ENCODE results near the gene HSPG2. TPM values are rescaled to one million over a fixed set of nuclear protein-coding genes. Genes with fewer than 3 reads are reported as not detected.
A peak's percentile ranks its signal among the peaks of the same experiment; 100 is the strongest.

HSPG2 gene
- total and polyA plus RNA-seq, 2 of the 8 experiments (the other 6 are each of a cell fraction or from before 2014, with no cell fraction given): 17.8 to 111 TPM

- TF ChIP-seq SUZ12 (IDR thresholded peaks at IDR 0.05; ENCODE audit: low read length): no peak
- TF ChIP-seq KDM1A (IDR thresholded peaks at IDR 0.05; ENCODE audit: borderline replicate concordance, low read length): peak; percentile 66; the same call in 1 of the 2 replicates
- no peak for TF ChIP-seq HDAC2 (IDR thresholded peaks at IDR 0.05; ENCODE audit: borderline replicate concordance in 1 of 2, low read depth in 2 of 2, low read length in 2 of 2)
- TF ChIP-seq BACH1 (IDR thresholded peaks at IDR 0.05; ENCODE audit: low read length): peak; percentile 63
- peak; percentile 50; the same call in 1 of the 2 replicates for TF ChIP-seq YY1 (IDR thresholded peaks at IDR 0.05; ENCODE audit: low read depth, low read length)
- TF ChIP-seq E2F6 (IDR thresholded peaks at IDR 0.05): no peak
- TF ChIP-seq EGR1 (IDR thresholded peaks at IDR 0.05; ENCODE audit: borderline replicate concordance, low read depth, low read length): no peak
- no peak for TF ChIP-seq CBX8 (IDR thresholded peaks at IDR 0.05; ENCODE audit: borderline replicate concordance, low read depth, low read length)
- TF ChIP-seq RNF2 (IDR thresholded peaks at IDR 0.05; ENCODE audit: borderline replicate concordance, low read depth, low read length, missing control alignments, poor library complexity, severe bottlenecking): no peak
- TF ChIP-seq PHF8 (conservative IDR thresholded peaks at IDR 0.05; ENCODE audit: low read depth, low read length): no peak
- TF ChIP-seq SP2 (IDR thresholded peaks at IDR 0.05; ENCODE audit: low read length): no peak
- no peak; a peak in 1 of 4 replicates for TF ChIP-seq RAD21 (IDR thresholded peaks at IDR 0.05 in 1 of 2, conservative IDR thresholded peaks at IDR 0.05 in 1 of 2; ENCODE audit: low read depth in 2 of 2, low read length in 2 of 2)
- no peak for TF ChIP-seq CHD1 (IDR thresholded peaks at IDR 0.05; ENCODE audit: low read depth, low read length)
- no peak for TF ChIP-seq GTF2F1 (IDR thresholded peaks at IDR 0.05; ENCODE audit: borderline replicate concordance, low read depth, low read length)
- TF ChIP-seq ASH2L (IDR thresholded peaks at IDR 0.05; ENCODE audit: low read length): peak; percentile 10
- no peak for TF ChIP-seq GABPA (IDR thresholded peaks at IDR 0.05; ENCODE audit: borderline replicate concordance, insufficient read depth, low read length)
- TF ChIP-seq KDM4A (IDR thresholded peaks at IDR 0.05; ENCODE audit: low read depth, low read length, severe bottlenecking): no peak
- TF ChIP-seq SAP30 (IDR thresholded peaks at IDR 0.05; ENCODE audit: insufficient read depth, insufficient replicate concordance, low read length): peak; percentile 20
- no peak for TF ChIP-seq RXRA (IDR thresholded peaks at IDR 0.05; ENCODE audit: insufficient read depth, low read depth, low read length)
- TF ChIP-seq SRF (IDR thresholded peaks at IDR 0.05; ENCODE audit: low read depth, low read length): no peak
- TF ChIP-seq TEAD4 (IDR thresholded peaks at IDR 0.05; ENCODE audit: low read depth, low read length): peak; percentile 19; the same call in 1 of the 2 replicates
- no peak for TF ChIP-seq JUND (IDR thresholded peaks at IDR 0.05; ENCODE audit: low read length)
Observed at GRCh38 chr1:21783679-21784603, 153.2 kb downstream of the HSPG2 start (continued).
